Brain microvascular endothelial cell (primary cell): ENCODE data around the gene CSNK2A1.

Source experiments
- DNase-seq: peaks from one replicate; pipeline ENCODE4 v3.0.0-alpha.2; 2020
- H3K27ac ChIP-seq: fragments of 250-450 bp; sonication (Bioruptor Pico); 2 replicates; pipeline ENCODE4 v1.5.1; 2020; ENCODE audit warnings: mild to moderate bottlenecking, moderate library complexity
- H3K27me3 ChIP-seq: fragments of 250-450 bp; sonication (Bioruptor Pico); replicated peaks from 2 replicates; pipeline ENCODE4 v1.5.1; 2020; ENCODE audit warnings: mild to moderate bottlenecking
- H3K36me3 ChIP-seq: fragments of 250-450 bp; sonication (Bioruptor Pico); replicated peaks from 2 replicates; pipeline ENCODE4 v1.5.1; 2020; ENCODE audit warnings: mild to moderate bottlenecking
- H3K4me3 ChIP-seq: 2 replicates; pipeline ENCODE4 v1.5.1; 2011; ENCODE audit warnings: low read depth, mild to moderate bottlenecking, control low read depth, low read length, moderate library complexity
- in situ Hi-C: cut with HindIII; loops from 2 replicates; pipeline ENCODE4 v1.10.0; 2017; ENCODE audit warnings: low sequenced_read_pairs, low pct_ligation_motif_present
- TF ChIP-seq, protein P1 (sequence below): IDR thresholded peaks from 2 replicates; pipeline ENCODE4 v1.5.1; 2011; ENCODE audit warnings: low read depth, mild to moderate bottlenecking, moderate library complexity, low read length, control low read depth, inconsistent platforms; ENCODE audit errors: missing control alignments

The CSNK2A1 gene

DNA sequence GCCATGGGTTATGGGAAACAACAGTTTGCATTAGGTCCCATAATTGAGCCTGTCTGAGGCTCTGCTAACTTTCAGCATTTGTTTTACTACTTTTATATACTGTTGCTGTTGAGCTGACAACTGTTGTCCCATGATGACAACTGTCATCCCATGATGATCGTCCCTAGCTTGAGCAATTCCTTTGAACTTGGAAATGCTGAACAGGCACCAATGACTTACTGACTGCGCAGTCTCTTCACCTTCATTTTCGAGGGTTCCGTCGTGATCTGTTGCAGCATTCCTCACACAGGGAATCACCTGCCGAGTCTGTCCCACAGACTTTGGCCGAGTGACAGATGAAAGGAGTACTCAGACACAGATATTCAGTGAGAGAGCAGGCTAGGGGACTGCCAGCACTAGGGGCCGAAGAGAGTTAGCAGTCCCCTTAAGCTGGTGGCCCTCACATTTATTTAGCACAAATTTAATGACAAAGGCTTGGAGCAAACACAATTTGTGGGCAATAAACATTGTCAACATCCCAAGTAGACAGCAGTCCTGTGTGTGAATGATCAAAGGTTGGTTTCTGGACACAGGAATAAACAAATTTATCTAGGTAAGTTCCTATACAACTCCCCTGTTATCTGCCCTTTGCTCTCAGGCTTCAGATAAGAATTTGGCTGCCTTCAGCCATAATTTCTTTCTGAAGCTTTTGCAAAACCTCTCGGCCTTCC, 71.3 kb downstream of the CSNK2A1 start:
- in situ Hi-C loops, result no loop called here
- H3K27ac ChIP-seq, result no peak overlapping the region
- DNase-seq, result no peak
- TF ChIP-seq, protein P1, sequence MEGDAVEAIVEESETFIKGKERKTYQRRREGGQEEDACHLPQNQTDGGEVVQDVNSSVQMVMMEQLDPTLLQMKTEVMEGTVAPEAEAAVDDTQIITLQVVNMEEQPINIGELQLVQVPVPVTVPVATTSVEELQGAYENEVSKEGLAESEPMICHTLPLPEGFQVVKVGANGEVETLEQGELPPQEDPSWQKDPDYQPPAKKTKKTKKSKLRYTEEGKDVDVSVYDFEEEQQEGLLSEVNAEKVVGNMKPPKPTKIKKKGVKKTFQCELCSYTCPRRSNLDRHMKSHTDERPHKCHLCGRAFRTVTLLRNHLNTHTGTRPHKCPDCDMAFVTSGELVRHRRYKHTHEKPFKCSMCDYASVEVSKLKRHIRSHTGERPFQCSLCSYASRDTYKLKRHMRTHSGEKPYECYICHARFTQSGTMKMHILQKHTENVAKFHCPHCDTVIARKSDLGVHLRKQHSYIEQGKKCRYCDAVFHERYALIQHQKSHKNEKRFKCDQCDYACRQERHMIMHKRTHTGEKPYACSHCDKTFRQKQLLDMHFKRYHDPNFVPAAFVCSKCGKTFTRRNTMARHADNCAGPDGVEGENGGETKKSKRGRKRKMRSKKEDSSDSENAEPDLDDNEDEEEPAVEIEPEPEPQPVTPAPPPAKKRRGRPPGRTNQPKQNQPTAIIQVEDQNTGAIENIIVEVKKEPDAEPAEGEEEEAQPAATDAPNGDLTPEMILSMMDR, result no peak
- H3K27me3 ChIP-seq, result no peaks in the 10 kb centered on the region
- peaks cover 3% of the 10 kb centered on the region for H3K36me3 ChIP-seq
- H3K4me3 ChIP-seq, result no peak overlapping the region

- H3K36me3 ChIP-seq, result no peaks in the 10 kb centered on the region
- in situ Hi-C loops, result no loop called here
- H3K27me3 ChIP-seq, result no peaks in the 10 kb centered on the region
- no peak for DNase-seq
- H3K4me3 ChIP-seq, result no peak overlapping the region
- H3K27ac ChIP-seq, result no peak overlapping the region
- TF ChIP-seq, protein P1, result no peak
Measured at GRCh38 chr20:469746-470490, 73.7 kb downstream of the CSNK2A1 start.

GRCh38 chr20:467755-468154, 75.8 kb downstream of the CSNK2A1 start:
- Histone ChIP-seq H3K27ac (no peak overlapping the region), H3K36me3 (no peaks in the 10 kb centered on the region), H3K4me3 (no peak overlapping the region), H3K27me3 (no peaks in the 10 kb centered on the region)
- in situ Hi-C loops, result no loop called here
- TF ChIP-seq, protein P1, result no peak
- no peak for DNase-seq

DNA sequence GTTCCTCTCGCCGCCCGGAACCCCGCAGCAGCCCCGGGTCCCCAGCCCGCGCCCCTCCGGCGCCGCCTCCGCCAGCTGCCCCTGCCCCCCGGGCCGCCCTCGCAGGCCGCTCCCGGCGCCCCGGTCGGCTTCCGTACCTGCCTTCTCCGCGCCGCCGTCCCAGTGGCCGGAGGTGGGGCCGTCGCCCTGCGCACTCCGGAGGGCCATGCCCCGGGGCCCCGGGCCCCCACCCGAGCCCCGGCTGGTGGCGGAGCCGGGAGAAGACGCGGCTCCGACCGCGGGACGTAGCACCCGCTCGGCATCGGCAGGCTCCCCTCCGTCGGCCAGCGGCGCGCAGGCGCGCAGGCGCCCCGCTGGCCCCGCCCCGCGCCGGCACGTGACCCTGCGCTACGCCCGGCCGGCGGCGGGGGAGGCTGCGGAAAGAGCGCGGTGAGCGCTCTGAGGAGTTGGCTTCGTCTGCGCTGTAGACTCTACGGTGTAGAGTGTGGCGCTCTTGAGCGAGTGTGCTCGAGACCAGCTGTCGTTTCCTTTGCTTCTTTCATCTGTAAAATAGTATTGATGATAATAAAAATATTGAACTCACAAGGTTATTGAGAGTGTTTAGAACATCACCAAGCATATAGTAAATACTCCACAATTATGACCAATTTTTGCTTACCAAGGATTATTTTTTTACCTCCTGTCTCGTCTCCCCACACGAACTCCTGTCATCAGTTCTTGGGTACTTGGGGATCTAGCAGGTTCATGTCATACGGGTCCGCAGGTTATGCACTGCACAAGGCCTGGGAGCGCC, 81.2 kb downstream of the CSNK2A1 start, which contains the start of gene TBC1D20:
TSS of gene TBC1D20 (minus strand) at position 335 of the 793 bp plus-strand sequence. CDS start at position 207, 128 bp downstream.
- TF ChIP-seq, protein P1, result peak; percentile 35
- Histone ChIP-seq H3K27ac (peak within 1 kb of the TSS; percentile 79), H3K4me3 (peak within 1 kb of the TSS; percentile 83), H3K27me3 (no peaks in the 10 kb centered on the region), H3K36me3 (no peaks in the 10 kb centered on the region)
- peak; percentile 64 for DNase-seq
- in situ Hi-C loops, result no loop called here

GRCh38 chr20:461254-462198, 82.1 kb downstream of the CSNK2A1 start:
- Histone ChIP-seq H3K4me3 (peak overlapping the region; percentile 83), H3K27me3 (no peaks in the 10 kb centered on the region), H3K27ac (peak overlapping the region; percentile 79), H3K36me3 (no peaks in the 10 kb centered on the region)
- DNase-seq, result peak; percentile 19
- TF ChIP-seq, protein P1, result no peak
- in situ Hi-C loops, result no loop called here
